ENCODE results near the gene SEMA6C.

Gene SEMA6C

DNA sequence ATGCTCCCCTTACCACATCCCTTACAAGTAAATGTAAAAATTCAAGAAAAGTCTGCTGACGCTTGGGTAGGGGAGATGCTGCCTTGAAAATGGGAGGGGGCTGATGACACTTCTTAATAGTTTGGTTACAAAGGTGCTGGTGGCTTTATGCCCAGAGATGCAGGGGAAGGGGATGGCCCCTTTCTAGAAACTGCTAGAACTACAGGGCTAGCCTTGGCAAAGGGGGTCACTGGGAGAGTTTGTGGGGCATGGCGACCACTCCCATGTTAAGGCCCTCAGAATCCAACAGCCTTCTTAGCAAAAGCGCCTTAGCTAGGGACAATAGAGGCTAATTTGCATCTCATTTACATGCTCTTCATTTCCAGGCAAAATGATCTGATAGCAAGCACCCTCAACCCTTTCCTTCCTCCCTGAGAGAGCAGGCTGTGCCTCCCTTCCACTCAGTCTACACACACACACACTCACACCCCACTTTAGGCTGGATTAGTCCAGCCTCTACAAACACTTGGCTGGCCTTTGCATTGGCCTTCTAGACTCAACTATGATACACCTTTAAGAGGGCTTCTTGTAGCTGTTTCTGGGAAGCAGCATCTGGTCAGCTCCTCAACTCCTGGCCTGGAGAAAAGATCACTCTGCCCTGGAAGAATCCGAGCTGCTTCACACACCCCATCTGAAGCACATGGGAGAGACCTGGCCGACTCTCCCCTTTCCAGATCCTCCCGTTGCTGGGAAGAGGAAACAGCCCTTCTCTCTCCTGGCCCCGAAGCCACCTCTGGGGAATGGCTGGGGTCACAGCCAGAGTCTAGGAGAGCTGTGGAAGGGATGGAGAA lies 1.7 kb downstream of the SEMA6C start:
- TF ChIP-seq, protein P1, sequence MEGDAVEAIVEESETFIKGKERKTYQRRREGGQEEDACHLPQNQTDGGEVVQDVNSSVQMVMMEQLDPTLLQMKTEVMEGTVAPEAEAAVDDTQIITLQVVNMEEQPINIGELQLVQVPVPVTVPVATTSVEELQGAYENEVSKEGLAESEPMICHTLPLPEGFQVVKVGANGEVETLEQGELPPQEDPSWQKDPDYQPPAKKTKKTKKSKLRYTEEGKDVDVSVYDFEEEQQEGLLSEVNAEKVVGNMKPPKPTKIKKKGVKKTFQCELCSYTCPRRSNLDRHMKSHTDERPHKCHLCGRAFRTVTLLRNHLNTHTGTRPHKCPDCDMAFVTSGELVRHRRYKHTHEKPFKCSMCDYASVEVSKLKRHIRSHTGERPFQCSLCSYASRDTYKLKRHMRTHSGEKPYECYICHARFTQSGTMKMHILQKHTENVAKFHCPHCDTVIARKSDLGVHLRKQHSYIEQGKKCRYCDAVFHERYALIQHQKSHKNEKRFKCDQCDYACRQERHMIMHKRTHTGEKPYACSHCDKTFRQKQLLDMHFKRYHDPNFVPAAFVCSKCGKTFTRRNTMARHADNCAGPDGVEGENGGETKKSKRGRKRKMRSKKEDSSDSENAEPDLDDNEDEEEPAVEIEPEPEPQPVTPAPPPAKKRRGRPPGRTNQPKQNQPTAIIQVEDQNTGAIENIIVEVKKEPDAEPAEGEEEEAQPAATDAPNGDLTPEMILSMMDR (IDR thresholded peaks at IDR 0.05; ENCODE audit: insufficient read depth, low read depth, low read length, missing control alignments) = no peak
- DNase-seq (ENCODE audit: low read depth) = no peak
- no peak overlapping the region for H3K4me3 ChIP-seq (ENCODE audit: low read length)

DNA sequence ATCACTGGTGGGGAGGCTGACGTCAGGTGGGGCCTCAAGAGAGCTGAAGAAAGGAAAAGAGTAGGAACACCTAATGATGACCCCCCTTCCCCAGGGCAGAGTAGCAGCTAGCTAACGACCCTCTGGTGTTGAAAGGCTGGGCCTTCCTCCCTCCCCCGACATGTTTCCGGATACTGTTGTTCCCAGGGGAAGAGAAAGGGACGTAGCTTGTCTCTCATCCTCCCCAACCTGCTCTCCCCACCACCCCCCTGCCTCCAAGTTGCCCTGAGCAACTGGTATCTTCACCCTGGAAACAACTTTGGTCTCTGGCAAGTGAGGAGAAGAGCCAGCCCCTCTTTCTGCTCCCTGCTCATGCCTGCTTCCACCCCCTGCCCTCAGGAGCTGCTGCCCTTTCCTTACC lies 2.4 kb downstream of the SEMA6C start:
- no peak overlapping the region for H3K4me3 ChIP-seq (ENCODE audit: low read length)
- no peak for DNase-seq (ENCODE audit: low read depth)
- TF ChIP-seq, protein P1 (IDR thresholded peaks at IDR 0.05; ENCODE audit: insufficient read depth, low read depth, low read length, missing control alignments) = no peak

DNA sequence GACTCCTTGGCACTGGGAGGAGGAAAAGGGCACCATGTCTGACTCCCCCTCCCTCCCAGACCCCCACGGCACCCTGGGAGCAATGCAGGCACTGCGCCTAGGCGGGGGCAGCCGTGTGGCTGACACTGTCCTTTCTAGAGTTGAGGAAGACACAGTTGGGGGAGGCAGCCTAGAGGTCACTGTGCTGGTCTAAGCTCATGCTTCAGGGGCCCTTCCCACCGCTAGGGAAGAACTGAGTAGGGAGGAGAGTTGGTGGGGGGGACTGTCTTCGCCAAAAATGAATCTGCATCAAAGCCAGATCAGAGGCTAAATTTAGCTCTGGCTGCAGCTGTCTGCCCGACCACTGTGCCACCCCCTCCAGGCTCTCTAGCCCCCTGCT lies 3.4 kb downstream of the SEMA6C start:
- TF ChIP-seq, protein P1 (IDR thresholded peaks at IDR 0.05; ENCODE audit: insufficient read depth, low read depth, low read length, missing control alignments) = no peak
- DNase-seq (ENCODE audit: low read depth) = no peak
- H3K4me3 ChIP-seq (ENCODE audit: low read length) = no peak overlapping the region

DNA sequence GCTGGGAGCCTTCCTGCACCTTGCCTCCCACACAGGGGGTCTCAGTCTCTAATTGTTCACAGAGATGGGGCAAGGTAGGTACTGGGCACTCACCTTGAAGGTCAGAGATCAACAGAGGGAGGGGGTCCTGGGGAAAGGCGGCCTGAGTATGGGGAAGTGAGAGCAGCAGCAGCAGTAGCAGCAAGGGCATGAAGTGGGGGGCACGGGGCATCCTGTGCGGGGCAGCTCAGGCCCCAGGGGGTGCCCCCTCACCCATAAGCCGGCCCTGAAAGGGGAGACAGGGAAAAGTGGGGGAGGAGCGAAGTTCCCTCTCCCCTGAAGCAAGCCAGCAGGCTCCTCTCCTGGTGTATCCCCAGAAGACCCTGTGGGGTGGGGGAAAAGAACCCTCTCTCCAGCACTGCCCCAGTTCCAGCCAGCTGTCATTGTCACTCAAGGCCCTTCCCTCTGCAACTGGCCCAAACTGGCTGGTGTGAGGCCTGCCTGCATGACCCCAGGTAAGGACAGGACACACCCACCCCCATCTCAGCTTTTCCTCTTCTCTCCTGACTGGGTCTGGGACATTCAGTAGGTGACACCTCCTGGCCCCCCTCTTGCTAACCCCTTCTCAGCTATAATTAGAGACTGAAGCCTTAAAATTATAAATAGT lies 3.9 kb downstream of the SEMA6C start:
- H3K4me3 ChIP-seq (ENCODE audit: low read length) = no peak overlapping the region
- TF ChIP-seq, protein P1 (IDR thresholded peaks at IDR 0.05; ENCODE audit: insufficient read depth, low read depth, low read length, missing control alignments) = no peak
- DNase-seq (ENCODE audit: low read depth) = no peak

DNA sequence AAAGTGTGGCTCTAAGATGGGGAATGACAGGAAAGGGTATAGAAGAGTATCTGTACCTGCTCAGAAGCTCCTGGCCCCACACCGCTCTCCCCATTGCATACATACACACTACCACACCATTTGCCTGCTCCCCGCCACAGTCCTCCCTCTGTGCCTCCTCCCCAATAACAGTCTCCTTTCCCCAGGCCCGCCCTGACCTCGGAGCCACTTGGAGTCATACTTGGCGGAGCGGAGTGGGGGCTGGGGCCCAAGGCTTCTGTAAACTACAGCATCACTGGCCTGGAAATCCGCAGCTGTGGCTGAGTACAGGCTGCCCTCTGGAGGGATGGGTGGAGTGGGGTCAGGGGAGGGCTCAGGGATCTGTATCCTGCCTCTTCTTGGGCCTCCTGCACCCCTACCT lies 8.6 kb downstream of the SEMA6C start:
- no peak overlapping the region for H3K4me3 ChIP-seq (ENCODE audit: low read length)
- TF ChIP-seq, protein P1 (IDR thresholded peaks at IDR 0.05; ENCODE audit: insufficient read depth, low read depth, low read length, missing control alignments) = no peak
- DNase-seq (ENCODE audit: low read depth) = no peak

DNA sequence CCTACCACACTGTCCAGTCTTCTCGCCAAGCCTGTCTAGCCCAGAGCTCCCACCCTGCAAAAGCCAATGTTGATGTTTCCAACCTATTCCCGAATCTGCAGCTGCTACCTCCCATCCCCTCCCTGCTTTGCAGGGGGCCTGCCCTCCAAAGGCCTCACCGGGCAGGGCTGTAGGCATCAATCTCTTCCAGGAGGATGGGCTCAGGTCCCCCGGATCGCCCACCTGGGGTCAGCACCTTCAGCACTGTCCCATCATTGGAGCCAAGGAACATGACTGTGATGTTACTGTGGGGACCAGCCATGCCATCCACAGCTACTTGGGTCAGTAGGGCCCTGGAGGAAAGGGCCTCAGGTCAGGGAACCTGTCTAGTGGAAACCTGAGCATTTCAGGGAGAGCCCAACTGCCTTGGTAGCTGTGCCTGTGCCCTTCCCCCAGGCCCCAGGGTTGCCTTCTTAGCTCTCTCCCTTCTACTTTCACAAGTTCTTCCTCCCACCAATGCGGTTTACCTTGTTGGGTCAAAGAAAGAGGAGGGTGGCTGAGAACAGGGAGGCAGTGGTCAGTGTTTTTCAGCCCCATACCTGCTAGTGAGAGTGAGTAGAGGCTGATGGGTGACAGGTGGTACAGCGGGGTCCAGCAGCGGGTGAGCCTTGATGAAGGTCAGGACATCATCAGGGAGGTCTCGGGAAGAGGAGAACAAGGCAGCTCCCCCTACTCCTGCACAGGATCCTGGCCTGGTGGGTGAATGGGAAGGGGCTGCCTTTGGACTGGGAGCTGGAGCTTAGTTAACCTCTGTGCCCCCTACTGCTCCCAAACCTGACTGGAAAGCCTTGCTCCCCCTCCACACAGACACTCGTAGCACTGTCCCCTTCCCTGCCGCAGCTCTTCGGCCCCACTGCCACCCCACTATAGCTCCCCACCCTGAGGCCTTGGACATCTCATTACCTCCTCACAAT lies 10.7 kb downstream of the SEMA6C start:
- no peak overlapping the region for H3K4me3 ChIP-seq (ENCODE audit: low read length)
- TF ChIP-seq, protein P1 (IDR thresholded peaks at IDR 0.05; ENCODE audit: insufficient read depth, low read depth, low read length, missing control alignments) = no peak
- no peak for DNase-seq (ENCODE audit: low read depth)
